GM21423 (cell line): Measurements from ENCODE around the gene COX4I2.
A peak's percentile ranks its signal among the peaks of the same experiment; 100 is the strongest.
"Not testable (repeated sequence)": the region's sequence is repeated elsewhere in the genome, so short reads cannot be mapped to it uniquely, and the experiment has no call there.

Source experiments
- ATAC-seq: cut with Tn5 transposase; IDR thresholded peaks from one replicate; pipeline ENCODE4 v1.9.1; 2021; ENCODE audit warnings: mild to moderate bottlenecking, moderate library complexity; ENCODE audit not compliant: unreplicated experiment

The COX4I2 gene

DNA sequence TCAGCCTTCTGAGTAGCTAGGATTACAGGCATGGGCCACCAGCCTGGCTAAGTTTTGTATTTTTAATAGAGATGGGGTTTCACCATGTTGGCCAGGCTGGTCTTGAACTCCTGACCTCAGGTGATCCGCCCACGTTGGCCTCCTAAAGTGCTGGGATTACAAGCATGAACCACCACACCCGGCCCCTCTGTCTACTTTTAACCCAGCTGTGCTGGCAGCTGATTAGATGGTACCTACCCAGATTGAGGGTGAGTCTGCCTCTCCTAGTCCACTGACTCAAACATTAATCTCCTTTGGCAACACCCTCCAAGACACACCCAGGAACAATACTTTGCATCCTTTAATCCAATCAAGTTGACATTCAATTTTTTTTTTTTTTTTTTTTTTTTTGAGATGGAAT, 10.4 kb downstream of the COX4I2 start:
- ATAC-seq: not testable (repeated sequence)

DNA sequence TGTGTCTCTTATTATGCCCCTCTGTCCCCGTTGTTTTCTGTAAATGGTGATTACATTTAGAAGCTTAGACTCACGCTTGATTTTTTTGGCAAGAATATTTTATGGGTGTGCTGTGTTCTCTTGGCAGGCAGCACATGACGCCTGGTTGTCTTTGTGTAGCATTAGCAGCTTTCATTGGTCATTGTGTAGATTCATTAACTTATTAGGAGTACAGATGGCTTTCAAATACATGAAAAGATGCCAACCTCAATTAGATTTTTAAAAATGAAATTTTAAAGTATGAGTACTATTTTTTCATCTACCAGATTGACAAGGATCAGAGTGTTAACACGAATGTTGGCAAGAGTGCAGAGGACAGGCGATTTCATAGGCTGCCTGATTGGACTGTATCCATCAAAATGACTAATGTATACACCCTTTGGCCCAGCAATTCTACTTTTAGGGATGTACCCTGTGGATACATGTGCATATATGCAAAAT, 15.2 kb downstream of the COX4I2 start:
- no peak for ATAC-seq

DNA sequence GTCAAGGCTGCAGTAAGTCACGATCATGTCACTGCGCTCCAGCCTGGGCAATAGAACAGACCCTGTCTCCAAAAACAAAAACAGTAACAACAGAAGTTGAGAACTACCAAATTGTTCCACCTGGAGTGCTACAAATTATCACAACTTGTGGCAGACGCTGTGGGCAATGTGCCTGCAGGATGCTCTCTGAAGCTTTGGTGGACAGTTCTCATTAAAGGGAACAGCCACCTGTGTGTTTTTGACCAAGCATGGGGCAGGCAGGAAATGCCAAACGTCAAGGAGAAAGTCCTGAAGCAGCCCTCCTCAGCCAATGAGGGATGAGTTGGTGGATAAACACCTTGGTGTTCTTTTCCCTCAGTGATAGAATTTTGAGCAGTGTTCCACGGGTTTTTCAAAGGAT, 15.8 kb downstream of the COX4I2 start:
- no peak for ATAC-seq

DNA sequence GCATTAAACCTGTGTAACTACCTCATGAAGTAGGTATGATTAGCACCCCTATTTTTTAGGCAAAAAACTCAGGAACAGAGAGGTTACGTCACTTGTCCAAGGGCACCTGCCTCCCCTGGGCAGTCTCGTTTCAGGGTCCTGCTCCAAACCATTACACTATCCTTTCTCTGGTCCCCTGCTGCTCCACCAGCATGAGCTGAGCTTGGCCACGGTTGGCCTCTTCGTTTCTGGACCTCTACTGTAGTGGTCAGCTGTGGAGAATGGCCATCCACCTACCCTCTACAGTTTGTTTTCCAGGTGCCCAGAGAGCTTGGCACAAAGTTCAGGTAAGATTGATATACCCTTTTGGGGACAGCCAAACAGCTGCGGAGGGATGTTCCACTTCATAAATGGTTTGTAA, 16.8 kb downstream of the COX4I2 start:
- ATAC-seq: no peak

DNA sequence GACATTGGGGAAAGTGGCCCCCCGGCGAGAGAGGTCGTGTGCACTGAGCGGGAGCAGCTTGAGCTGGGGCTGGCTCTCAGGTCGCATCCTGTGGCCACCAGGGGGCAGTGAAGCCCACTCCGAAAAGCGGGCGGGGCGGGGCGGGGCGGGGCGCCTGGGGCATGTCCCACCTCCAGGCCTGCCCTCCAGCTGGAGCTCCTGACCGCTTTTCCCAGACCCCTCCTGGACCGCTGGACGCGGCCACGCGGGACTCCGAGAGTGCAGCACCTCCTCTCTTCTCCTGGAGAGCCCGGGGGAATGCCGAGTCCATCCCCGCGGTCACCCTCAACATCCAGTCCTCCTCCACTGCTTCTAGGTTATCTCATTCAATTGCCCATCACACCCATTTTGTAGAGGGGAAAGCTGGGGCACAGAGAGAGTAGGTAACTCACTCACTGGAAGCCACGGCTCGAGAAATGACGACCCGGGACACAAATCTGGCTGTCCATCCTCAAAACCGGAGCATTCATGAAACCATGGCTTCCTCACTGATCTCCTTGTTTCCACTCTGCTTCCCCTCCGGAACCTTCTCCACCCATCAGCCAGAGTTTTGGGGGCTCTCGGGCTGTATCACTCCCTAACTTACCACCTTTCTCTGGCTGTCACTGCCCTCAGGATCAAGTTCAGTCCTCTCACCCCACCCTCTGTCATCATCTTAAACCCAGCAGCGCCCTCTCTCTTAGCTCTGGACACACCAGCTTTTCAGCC, 24.1 kb downstream of the COX4I2 start:
- ATAC-seq: peak; percentile 72

DNA sequence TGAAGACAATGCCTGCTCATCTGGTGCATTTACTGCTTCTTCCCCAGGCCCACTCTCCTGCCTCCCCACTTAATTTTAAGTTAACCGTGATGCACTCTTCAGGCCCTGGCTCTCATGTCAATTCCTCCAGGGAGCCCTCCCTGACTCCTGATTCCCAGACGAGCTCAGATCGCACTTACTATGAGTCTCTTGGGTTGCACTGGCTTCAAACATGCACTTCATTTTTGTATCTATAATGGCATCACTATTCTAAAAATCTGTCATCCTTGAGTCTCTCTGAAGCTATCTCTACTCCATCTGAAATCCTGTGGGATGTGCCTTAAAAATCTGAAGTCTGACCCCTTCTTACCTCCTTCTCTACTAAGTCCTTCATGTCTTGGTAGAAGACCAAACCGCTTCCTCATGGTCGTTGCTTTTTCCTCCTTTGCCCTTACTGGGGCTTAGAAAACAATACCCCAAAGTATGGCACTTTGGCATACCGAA, 24.7 kb downstream of the COX4I2 start:
- no peak for ATAC-seq

DNA sequence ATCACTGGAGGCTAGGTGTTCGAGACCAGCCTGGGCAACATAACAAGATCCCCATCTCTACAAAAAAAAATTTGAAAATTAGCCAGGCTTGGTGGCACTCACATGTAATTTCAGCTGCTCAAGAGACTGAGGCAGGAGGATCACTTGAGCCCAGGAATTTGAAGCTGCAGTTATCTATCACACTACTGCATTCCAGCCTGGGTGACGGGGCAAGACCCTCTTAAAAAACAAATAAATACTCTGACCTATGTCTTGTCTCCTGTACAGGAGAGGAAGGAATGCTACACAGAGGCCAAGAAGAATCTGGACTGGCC, 25.8 kb downstream of the COX4I2 start:
- no peak for ATAC-seq

DNA sequence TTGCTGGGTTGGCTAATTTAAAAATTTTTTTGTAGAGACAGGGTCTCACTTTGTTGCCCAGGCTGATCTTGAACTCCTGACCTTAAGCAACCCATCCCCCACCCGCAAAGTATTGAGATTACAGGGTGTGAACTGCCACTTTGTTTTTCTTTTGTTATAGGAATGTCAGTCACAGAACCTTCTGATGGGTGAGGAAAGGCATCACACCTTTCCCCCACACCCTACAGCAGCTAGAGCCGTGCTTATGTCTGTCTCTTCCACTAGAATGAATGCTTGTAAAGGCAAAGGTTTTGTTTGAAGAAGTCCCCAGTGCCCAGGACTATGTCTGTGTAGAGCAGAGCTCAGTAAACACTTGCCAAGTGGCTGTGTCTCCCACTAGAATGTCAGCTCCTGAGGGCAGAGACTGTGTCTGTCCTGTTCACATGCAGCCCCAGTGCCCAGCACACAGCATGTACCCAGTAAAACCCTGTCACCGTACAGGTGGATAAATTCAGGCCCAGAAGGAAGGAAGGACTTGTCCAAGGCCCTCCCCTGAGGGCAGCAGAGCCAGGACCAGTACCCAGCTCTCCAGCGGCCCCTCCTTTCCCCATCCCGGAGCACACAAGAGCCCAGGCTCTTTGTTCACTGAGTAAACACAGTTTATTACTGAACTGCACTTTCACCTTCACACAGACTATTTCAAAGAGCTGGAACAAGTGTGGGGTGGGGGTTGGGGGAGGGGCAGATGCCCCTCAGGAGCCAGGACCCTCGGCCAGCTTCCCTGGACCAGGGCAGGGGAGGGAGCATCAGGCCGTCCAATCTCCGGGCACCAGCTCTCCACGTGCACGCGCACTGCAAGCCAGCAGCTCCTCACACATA, 26.4 kb downstream of the COX4I2 start:
- ATAC-seq: no peak

DNA sequence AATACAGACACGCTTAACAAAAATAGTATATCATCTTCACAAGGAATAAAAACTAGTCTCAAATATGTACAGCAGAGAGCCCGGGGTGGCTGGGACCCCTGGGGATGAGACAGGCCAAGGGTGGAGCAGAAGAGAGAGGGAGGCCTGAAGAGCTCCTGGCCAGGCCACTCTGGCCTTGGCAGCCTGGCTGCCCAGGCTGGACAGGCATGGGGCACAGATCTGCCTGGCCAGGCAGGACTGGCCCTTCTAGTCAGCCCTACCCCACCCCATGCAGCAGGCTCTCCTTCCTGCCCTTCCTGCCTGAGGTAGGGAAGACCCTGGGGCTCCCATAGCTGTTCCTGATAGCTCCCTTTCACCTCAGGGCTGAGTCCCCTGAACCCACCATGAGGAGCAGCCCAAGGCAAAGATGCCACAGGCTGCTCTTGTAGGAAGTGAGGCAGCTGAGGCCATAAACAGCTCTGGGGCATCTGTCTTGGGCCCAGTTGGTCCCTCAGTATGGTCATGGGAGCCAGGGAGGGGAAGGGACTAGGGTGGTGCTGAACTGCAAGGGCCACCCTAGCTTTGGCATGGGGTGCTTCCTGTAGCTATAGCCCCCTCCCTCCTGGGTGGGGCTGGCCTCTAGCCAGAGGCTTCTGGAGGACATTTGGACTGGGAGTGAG, 27.1 kb downstream of the COX4I2 start:
- ATAC-seq: no peak

DNA sequence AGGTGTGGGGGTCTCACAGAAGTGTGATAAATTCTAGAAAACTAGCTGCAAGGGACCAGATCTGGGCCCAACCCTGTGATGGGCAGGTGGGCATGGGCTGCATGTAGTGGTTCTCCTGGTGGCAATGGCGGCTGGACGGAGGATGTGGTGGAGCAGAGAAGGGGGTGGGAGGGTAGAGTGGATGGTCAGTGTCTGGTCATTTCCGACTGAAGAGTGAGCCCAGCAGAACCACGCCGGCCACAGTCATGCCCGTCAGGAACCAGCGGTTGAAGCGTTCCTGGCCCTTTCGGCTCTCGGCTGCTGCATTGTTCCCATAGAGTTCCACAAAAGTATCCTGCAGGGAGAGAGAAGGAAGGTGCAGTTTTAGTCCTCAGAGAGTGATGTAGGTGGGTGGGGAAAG, 28.0 kb downstream of the COX4I2 start:
- no peak for ATAC-seq

DNA sequence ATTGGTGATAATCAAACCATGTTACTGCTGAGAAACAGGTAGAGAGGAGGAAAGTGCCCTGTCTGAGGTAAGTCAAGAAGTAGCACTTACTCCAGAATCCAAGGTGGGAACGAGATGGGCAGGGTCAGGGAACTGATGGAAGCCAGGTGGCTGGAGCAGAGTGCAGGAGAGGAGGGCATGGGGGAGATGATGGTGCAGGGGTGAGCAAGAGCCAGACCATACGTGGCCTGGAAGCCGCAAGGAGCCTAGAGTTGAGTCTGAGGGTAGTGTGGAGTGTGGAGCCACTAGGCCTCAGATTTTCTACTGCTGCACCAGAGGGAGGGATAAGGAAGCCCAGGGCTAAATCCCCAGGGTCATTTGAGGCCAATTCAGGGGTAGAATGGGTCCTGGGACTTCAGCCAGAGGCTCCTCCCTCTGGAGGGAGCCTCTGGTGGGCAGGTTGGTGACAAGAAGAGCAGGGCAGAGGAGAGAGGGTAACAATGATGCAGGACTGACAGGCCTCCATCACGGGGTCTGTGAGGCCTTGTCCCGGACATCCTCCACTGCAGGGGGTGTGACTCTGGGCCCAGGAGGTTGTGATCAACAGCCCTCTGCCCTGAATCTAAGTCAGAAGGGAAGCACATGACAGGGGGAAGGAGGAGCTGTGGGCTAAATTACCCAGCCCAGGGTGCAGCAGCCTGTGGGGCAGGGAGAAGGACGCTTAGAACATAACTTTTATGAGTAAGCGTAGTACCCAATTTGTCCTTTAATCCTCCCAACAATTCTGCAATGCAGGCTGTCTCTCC, 28.7 kb downstream of the COX4I2 start:
- ATAC-seq: no peak

DNA sequence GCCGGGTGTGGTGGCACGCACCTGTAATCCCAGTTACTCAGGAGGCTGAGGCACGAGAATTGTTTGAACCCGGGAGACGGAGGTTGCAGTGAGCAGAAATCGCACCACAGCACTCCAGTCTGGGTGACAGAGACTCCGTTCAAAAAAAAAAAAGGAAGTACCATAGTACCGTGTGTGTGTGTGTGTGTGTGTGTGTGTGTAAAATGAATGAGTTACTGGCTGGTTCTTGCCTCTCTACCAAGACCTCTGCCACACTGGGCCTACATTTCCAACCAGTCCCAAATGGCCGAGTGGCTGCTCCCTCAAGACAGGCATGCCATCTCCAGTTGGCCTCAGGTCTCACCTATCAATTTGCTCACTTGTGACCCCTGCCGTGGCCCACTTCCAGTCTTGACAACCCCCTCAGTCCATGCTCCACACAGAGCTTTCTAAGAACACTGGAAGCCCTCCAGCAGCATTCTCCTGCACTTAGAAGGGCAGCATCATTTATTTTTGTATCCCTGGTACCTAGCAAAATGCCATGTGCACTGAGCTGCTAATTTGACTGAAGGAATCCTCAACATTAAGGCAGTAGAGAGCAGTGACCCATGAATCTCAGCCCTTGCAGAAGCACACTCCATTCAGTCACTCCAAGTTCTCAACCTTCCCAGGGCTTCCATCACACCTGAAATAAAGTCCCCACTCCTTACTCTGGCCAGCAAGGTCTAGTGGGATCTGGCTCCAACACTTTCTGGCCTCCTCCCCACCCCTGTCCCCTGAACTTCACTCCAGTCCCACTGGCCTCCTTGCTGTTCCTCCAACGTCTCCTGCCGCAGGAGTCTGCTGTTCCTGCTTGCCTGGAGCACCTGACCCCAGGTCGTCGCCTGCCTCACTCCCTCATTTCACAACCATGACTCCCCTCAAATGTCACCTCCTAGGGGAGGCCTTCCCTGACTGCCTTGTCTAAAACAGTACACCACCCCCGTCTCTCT, 29.9 kb downstream of the COX4I2 start:
- no peak for ATAC-seq

DNA sequence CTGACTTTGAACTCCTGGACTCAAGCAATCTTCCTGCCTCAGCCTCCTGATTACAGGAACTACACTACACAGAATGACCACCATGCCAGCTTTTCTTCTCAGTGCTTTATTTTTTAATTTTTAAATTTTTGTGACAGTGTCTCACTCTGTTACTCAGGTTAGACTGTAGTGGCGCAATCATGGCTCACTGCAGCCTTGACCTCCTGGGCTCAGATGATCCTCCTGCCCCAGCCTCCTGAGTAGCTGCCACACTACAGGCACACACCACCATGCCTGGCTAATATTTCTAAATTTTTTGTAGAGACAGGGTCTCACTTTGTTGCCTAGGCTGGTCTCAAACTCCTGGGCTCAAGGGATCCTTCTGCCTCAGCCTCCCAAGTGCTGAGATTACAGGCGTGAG, 31.2 kb downstream of the COX4I2 start:
- not testable (repeated sequence) for ATAC-seq

DNA sequence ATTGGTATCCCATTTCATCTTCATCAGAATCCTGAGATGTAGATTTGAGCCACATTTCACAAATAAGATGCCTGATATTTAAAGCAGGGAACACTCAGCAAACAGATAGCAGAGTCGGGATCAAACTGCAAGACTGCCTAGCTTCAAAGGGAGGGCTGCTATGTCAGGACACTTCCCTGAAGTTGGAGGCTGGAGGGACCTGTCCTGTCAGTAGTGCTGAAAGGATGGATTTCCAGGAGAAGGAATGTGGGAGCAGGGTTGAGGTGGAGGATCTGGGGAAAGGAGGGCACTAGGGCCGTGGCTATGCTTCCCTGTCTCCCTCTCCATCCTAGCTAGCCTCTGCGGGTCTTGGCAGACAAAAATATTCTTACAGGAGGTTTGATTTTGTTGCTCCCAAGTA, 32.2 kb downstream of the COX4I2 start:
- ATAC-seq: no peak

DNA sequence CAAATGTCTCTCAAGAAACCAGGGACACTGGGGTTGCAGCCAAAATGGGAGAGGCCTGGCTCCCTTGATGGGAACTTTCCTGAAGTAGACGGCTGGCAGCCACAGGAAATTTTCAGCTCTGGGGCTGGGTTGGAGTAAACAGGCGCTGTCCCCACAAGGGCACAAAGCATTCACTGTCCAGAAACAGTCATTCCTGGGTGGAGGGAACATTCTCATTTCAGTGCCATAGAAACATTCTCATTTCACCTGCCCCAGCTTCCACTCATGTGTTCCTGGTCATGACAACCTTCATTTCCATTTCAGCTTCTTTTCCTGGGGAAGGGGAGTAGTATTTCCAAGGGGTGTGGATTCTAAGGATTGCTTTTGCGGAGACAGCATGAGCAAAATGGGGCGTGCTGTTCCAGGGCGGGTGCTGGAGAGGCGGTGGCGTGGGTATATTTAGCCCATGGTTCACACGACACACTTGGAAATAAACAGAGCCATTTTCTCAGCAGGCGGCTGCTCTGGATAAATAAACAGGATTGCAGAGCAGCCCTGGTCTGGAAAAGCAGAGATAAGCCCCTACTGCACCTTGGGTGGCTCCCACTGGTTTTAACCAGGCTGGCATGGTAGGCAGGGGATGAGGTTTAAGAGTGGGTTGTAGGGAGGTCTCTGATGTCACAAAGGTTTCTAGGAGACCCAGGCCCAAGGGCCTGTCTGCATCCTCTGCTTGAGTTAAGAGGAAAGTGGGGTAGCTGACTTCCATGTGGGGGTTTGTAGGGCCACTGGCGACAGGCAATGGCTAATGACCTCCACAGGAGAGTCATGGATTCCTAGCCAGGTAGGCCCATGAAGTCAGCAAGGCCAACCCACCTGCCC, 32.9 kb downstream of the COX4I2 start:
- ATAC-seq: no peak

DNA sequence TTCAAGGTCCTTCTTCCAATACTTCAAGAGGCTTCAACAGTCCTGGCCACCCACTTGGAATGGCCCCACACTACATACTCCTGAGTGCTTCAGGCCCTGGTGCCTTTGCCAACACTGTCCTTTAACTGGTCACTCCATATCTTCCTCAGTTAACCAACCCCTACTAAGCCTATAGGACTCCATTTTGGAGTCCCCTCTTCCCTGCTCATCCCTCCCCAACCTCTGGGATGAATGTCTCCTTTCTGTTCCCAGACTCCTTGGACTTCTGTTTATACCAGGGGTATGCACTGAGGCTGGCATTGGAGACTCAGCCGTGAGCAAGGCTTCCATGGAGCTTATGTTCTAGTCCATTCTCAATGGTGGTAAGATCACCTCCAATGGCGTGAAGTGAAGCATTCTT, 33.6 kb downstream of the COX4I2 start:
- no peak for ATAC-seq

DNA sequence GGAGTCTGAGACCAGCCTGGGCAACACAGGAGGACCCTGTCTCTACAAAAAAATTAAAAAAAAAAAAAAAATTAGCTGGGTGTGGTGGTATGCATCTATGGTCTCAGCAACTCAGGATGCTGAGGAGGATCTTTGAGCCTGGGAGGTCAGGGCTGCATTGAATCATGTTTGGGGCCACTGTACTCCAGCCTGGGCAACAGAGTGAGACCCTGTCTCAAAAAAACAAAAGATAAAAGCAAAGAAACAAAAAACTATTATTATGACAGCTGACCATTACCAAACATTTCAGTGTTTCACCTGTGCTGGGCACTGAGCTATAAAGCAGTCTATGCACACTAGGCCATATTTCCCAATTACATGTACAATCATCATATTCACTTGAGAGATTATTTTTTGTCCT, 35.7 kb downstream of the COX4I2 start:
- ATAC-seq: no peak

DNA sequence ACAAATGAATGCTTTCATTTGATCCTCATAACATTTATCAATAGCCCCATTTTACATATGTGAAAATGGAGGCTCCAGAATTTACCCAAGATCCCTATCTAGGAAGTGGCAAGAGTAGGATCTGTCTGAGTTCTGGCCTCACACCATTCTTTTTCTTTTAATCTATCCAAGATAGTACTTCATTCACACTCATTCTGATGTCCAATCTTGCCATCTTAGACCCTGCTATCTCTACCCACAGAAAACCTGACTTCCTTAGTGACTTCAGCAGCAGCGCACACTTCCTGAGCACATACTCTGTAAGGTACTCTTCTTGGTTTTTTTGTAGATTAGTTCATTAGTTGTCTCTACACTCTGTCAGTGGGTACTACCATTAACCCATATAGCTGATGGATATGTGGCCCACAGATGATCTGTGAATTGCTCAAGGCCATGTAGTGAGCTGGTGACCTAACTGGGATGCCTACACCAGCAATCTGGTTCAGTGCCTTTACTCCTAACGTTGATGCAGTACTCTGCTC, 36.3 kb downstream of the COX4I2 start:
- ATAC-seq: no peak
